Glutamatergic neuron (in vitro differentiated cells): ENCODE data around the gene CTRB2. TPM values are rescaled to one million over a fixed set of nuclear protein-coding genes. Genes with fewer than 3 reads are reported as not detected.

Experiments used
- DNase-seq: peaks from one replicate; pipeline ENCODE4 v3.0.0; 2022
- H3K27ac Mint-ChIP-seq: one replicate; pipeline ENCODE4 v1.8.0; 2020; ENCODE audit warnings: mild to moderate bottlenecking, mixed read lengths, inconsistent platforms; ENCODE audit not compliant: unreplicated experiment
- H3K27me3 Mint-ChIP-seq: one replicate; pipeline ENCODE4 v1.8.0; 2020; ENCODE audit warnings: mild to moderate bottlenecking, moderate library complexity, mixed read lengths, inconsistent platforms; ENCODE audit not compliant: unreplicated experiment
- H3K36me3 Mint-ChIP-seq: one replicate; pipeline ENCODE4 v1.8.0; 2020; ENCODE audit warnings: mild to moderate bottlenecking, mixed read lengths, inconsistent platforms; ENCODE audit not compliant: unreplicated experiment
- H3K4me1 Mint-ChIP-seq: one replicate; pipeline ENCODE4 v1.8.0; 2020; ENCODE audit warnings: mild to moderate bottlenecking, low read depth, mixed read lengths, inconsistent platforms; ENCODE audit not compliant: unreplicated experiment
- H3K4me3 Mint-ChIP-seq: one replicate; pipeline ENCODE4 v1.8.0; 2020; ENCODE audit warnings: mild to moderate bottlenecking, mixed read lengths, inconsistent platforms; ENCODE audit not compliant: unreplicated experiment
- H3K9me3 Mint-ChIP-seq: one replicate; pipeline ENCODE4 v1.8.0; 2020; ENCODE audit warnings: mild to moderate bottlenecking, moderate library complexity, mixed read lengths, inconsistent platforms; ENCODE audit not compliant: unreplicated experiment
- CTCF ChIP-seq: fragments of 200-600 bp; sonication (generic); IDR thresholded peaks from one replicate; pipeline ENCODE4 v1.5.0; 2021; ENCODE audit not compliant: partially characterized antibody, unreplicated experiment
- total RNA-seq: library from RNA; stranded (reverse); fragmentation: NEBNext Ultra II Directional; extraction: Animal tissue kit (Norgen Biotek cat#: 25700); gene quantifications from one replicate; pipeline ENCODE4 v1.2.1, GENCODE V29; 2021; ENCODE audit not compliant: unreplicated experiment

Gene CTRB2
- total RNA-seq, 1 donor from 2014 or later = not detected

- peaks cover 26% of the 10 kb centered on the region for H3K9me3 Mint-ChIP-seq
- peaks cover 29% of the 10 kb centered on the region for H3K27me3 Mint-ChIP-seq
- no peak overlapping the region for H3K27ac Mint-ChIP-seq
- no peak for DNase-seq
- no peak for TF ChIP-seq CTCF
- peaks cover 40% of the 10 kb centered on the region for H3K4me1 Mint-ChIP-seq
- H3K36me3 Mint-ChIP-seq = no peaks in the 10 kb centered on the region
- H3K4me3 Mint-ChIP-seq = peak overlapping the region; percentile 84
Observed at GRCh38 chr16:75249441-75249840, 42.5 kb upstream of the CTRB2 start.

- Mint-ChIP-seq H3K4me3 (peak overlapping the region; percentile 69), H3K4me1 (peaks cover 38% of the 10 kb centered on the region), H3K27me3 (peaks cover 31% of the 10 kb centered on the region), H3K27ac (no peak overlapping the region), H3K9me3 (peaks cover 28% of the 10 kb centered on the region), H3K36me3 (no peaks in the 10 kb centered on the region)
- TF ChIP-seq CTCF = no peak
- DNase-seq = no peak
Observed at GRCh38 chr16:75248536-75249380, 41.8 kb upstream of the CTRB2 start.

- DNase-seq = no peak
- peaks cover 40% of the 10 kb centered on the region for H3K4me1 Mint-ChIP-seq
- peaks cover 33% of the 10 kb centered on the region for H3K9me3 Mint-ChIP-seq
- no peak for TF ChIP-seq CTCF
- peaks cover 35% of the 10 kb centered on the region for H3K27me3 Mint-ChIP-seq
- peak overlapping the region; percentile 70 for H3K4me3 Mint-ChIP-seq
- H3K36me3 Mint-ChIP-seq = no peaks in the 10 kb centered on the region
- peak overlapping the region; percentile 62 for H3K27ac Mint-ChIP-seq
Observed at GRCh38 chr16:75248142-75248535, 41.2 kb upstream of the CTRB2 start.

- TF ChIP-seq CTCF = no peak
- H3K9me3 Mint-ChIP-seq = peaks cover 33% of the 10 kb centered on the region
- H3K36me3 Mint-ChIP-seq = no peaks in the 10 kb centered on the region
- peak overlapping the region; percentile 72 for H3K4me3 Mint-ChIP-seq
- H3K4me1 Mint-ChIP-seq = peaks cover 39% of the 10 kb centered on the region
- DNase-seq = no peak
- peak overlapping the region; percentile 73 for H3K27ac Mint-ChIP-seq
- peaks cover 33% of the 10 kb centered on the region for H3K27me3 Mint-ChIP-seq
Observed at GRCh38 chr16:75247249-75247648, 40.3 kb upstream of the CTRB2 start.

GRCh38 chr16:75246504-75247205, 39.7 kb upstream of the CTRB2 start:
- Mint-ChIP-seq H3K4me1 (peaks cover 38% of the 10 kb centered on the region), H3K27me3 (peaks cover 29% of the 10 kb centered on the region), H3K36me3 (no peaks in the 10 kb centered on the region), H3K27ac (peak overlapping the region; percentile 88), H3K4me3 (peak overlapping the region; percentile 72), H3K9me3 (peaks cover 32% of the 10 kb centered on the region)
- no peak for TF ChIP-seq CTCF
- DNase-seq = no peak
